Femur (tissue), 1 donor: ENCODE measurements around the gene ATP10A.
A peak's percentile ranks its signal among the peaks of the same experiment; 100 is the strongest.
"Not testable (repeated sequence)": the region's sequence is repeated elsewhere in the genome, so short reads cannot be mapped to it uniquely, and the experiment has no call there.

Experiments
- DNase-seq: peaks from one replicate; pipeline ENCODE4 v3.0.0-alpha.2; 2017

The ATP10A gene

GRCh38 chr15:25671132-25671531, 192.0 kb downstream of the ATP10A start:
- DNase-seq: peak; percentile 77

GRCh38 chr15:25670621-25671020, 192.5 kb downstream of the ATP10A start:
- DNase-seq: no peak

DNA sequence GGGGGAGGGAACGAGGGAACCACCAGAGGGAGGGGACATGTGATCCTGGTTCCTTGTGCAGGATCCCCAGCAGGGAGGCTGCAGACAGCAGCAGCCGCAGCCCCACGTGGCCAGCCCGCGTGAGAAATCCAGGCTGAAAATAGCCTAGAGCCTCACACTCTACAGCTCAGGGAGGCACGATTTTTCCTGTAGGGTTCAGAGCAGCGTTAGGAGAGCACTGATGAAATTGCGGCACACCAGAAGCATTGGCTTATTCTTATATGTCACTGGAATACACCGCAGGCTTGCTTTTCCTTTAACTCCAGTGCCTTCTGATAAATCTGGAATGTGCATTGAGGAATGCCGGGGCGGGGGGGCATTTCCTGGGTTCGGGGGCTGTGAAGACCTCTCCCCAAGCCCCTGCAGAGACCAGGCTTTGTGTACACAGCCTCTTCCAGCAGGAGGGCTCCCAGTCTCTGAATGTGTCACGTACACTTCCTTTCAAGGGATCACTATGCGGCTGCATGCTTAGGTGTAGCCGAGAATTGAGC, 193.0 kb downstream of the ATP10A start:
- DNase-seq: peak; percentile 89

- no peak for DNase-seq
Observed at GRCh38 chr15:25668901-25669300, 194.2 kb downstream of the ATP10A start.

- no peak for DNase-seq
Observed at GRCh38 chr15:25668236-25668795, 194.8 kb downstream of the ATP10A start.

GRCh38 chr15:25667829-25668228, 195.3 kb downstream of the ATP10A start:
- no peak for DNase-seq

DNA sequence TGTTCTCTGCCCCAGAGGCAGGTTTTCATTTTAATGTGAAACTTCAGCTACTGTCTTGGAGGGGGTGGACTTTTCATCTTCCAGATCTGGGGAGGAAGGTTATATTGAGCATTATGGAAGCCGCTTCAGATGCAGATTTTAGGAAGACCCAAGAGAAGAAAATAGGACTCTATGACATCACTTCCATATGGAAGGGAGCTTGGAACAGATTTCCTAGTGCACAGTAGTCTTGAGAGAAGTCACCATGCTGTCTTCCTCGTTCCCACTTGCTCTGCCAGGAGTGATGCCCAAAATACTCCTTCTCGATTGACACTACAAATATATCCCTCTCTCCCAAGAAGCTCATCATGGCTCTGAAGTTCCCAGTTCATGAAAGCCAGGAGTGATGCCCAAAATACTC, 197.2 kb downstream of the ATP10A start:
- no peak for DNase-seq

- DNase-seq: no peak
Observed at GRCh38 chr15:25664761-25665160, 198.4 kb downstream of the ATP10A start.

DNA sequence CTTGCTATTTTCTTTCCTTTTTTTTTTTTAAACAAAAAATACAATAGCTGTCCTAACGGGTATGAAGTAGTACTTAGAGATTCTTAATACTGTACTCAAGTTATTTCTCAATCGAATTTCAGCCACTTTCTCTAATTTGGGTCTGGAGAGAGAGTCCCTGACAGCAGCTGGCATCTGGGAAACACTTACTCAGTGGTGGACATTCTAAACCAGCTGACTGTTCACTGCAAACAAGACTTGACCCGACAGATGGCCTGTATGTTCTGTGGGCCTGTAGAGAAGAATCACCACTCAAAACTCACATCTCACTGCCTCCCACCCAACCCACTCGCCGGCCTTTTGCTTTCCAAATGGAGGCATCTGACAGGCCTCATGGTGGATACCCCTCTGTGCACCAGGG, 199.6 kb downstream of the ATP10A start:
- DNase-seq: no peak

GRCh38 chr15:25661898-25662297, 201.2 kb downstream of the ATP10A start:
- no peak for DNase-seq

DNA sequence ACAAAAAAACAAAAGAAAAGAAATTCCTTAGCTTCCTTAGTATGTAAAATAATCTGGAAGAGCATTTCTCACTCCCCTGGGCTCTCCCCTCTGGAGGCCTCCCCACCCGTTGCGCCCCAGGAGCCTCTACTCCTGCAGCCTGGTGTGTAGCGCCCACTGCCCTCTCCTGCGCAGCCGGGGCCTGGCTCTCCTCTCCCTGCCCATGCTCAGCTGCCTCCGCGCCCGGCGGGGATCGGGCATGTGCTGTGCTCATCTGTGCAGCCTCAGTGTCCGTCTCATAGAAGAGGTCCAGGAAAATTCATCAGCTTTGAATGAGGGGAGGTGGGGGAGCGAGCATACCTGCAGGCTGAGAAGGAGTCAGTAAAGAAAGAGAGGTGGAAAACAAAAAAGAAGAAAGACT, 203.9 kb downstream of the ATP10A start:
- no peak for DNase-seq

DNA sequence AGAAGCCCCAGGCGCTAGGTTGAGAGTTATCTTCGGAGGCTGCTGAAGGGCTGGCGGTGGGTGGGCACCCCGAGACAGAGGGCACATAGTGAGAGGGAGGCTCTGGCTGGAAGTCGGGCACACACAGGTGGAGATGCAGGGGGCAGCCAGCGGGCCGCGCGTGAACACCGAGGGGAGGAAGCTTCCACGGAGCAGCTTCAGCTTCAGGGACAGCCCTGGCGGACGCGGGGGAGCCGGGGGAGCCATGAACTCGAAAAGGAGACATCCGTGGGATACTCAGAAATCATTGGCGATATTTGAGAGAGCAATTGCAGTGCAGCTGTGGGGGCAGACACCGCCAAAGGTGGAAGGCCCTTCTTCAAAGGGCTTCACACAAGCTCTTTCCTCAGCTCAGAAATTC, 204.6 kb downstream of the ATP10A start:
- no peak for DNase-seq

DNA sequence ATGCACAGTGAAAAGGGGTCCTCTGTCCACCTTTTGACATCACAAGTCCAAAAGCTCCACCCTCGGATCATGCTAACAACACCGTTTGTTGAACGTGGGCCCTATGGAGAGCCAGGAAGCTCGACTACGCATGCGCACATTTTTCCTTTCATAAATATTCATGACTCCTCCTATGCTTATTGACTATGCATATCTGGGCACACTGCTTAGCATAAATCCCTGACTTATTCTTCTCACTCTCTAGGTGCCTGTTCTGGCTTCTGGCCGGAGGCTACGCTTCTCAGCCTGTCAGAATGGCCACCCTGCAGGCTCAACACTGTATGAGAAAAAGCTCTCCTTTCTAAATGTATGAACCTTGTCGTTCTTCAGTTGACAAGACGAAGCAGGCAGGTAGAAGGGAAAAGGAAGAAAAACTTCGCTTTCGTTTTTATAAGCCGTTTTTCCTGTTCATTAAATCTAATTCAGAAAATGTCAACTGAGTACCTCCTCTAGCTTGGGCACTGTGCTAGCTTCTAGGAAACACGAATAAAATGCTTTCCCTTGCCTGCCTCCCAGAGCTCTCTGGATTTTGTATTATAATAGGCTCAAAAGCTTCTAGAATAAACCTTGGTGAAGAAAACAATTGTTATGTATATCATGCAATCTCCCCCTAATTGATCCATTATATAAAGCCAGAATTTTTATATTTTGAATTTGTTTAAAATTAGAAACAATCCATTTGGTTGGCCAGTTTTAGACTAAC, 207.7 kb downstream of the ATP10A start:
- DNase-seq: no peak

DNA sequence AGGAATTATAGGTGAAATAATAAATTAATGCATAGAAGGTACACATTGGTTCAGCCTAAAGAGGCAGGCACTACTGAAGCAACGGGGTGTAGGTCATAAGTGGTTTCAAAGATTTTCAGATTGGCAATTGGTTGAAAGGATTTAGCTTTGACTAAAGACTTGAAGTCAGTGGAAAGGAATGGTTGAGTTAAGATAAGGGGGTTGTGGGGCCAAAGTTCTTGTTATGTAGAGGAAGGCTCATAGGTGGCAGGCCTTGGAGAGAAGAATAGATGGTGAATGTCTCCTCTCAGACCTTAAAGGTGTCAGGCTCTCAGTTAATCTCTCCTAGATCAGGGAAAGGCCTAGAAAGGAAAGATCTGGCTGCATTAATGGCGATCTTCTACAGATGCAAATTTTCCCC, 209.8 kb downstream of the ATP10A start:
- DNase-seq: no peak

GRCh38 chr15:25652704-25653103, 210.4 kb downstream of the ATP10A start:
- no peak for DNase-seq

- no peak for DNase-seq
Observed at GRCh38 chr15:25649390-25649789, 213.7 kb downstream of the ATP10A start.

DNA sequence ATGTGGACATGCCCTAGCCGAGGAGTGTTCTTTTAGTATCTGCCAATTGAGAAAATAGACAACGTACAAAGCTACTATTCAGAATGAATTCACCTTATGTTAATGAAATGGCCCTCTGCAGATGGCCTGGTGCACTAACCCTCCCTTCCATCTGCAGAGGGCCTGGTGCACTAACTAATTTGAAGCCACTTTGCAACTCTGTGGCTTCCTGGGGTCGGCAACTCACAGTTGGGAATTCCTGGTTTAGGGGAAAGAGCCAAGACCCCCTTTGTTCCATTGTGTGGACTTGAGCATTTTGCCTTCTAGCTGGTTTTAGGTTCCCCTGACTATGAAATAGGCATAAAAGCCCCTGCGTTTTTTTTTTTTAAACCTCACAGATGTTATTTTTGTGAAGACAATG, 220.0 kb downstream of the ATP10A start:
- no peak for DNase-seq

GRCh38 chr15:25641762-25642161, 221.4 kb downstream of the ATP10A start:
- no peak for DNase-seq

- DNase-seq: no peak
Observed at GRCh38 chr15:25641361-25641760, 221.8 kb downstream of the ATP10A start.

- not testable (repeated sequence) for DNase-seq
Observed at GRCh38 chr15:25640959-25641358, 222.2 kb downstream of the ATP10A start.

DNA sequence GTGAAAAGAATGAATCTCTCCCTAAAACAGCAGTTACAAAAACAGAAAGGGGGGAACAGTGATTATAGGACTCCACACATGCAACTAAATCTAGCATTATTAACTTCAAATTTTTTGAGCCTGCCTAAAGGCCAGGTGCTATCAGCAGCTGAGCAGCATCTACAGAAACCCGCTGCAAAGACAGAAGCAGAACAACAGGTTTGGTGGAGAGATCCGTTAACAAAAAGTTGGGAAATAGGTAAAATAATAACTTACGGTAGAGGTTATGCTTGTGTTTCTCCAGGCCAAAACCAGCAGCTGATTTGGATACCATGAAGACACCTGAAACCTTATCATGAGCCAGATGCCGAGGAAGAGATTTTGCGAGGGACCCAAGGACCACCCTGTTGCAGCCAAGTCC, 222.7 kb downstream of the ATP10A start:
- no peak for DNase-seq

- DNase-seq: not testable (repeated sequence)
Observed at GRCh38 chr15:25636486-25636885, 226.6 kb downstream of the ATP10A start.

- DNase-seq: no peak
Observed at GRCh38 chr15:25635191-25635590, 227.9 kb downstream of the ATP10A start.

DNA sequence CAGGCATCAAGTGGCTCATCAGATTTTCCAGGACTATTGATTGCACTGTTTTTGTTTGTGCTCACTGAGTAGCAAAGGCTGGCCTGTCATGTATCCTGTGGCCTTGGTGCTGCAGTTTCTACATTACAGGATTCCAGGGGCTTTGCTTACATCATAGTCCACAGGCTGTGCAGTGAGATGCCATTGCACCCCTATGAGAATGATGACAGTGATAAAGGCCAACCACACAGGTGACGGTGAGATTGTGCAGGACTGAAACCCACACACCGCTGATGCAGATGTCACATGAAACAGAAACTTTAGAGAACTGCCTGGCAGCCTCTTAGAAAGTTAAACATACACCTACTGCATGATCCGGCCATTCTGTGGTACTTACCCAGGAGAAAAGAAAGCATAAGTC, 229.3 kb downstream of the ATP10A start:
- no peak for DNase-seq

DNA sequence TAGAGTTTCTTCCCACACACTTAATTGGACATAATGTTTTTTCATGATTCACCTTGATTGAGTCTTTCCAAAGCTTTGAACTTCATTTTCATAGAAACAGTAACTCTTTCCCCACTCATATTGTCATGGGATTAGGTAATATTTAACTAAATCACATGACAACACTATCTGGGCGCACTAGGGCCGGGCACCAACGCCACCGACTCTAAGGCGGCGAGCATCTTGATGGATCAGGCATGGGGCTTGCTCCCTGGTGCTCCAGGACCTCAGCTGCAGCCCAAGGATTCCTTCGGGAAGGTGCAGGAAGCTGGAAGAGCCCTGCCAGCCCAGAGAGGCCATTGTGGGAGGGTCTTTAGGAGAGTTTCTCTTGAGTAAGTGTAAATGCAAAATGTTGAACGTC, 231.2 kb downstream of the ATP10A start:
- DNase-seq: no peak
